Activated CD8-positive, alpha-beta memory T cell treated with anti-CD3 and anti-CD28 coated beads, Interleukin-2, amount 50 U/mL, for 1 hour (primary cell): ENCODE measurements around the gene ADAM19.

Source experiments
- DNase-seq: peaks from one replicate; pipeline ENCODE4 v3.0.0-alpha.2; 2020; ENCODE audit errors: extremely low read depth

Gene ADAM19

GRCh38 chr5:157597277-157597676, 21.7 kb upstream of the ADAM19 start:
- no peak for DNase-seq

GRCh38 chr5:157596487-157596886, 20.9 kb upstream of the ADAM19 start:
- no peak for DNase-seq

DNA sequence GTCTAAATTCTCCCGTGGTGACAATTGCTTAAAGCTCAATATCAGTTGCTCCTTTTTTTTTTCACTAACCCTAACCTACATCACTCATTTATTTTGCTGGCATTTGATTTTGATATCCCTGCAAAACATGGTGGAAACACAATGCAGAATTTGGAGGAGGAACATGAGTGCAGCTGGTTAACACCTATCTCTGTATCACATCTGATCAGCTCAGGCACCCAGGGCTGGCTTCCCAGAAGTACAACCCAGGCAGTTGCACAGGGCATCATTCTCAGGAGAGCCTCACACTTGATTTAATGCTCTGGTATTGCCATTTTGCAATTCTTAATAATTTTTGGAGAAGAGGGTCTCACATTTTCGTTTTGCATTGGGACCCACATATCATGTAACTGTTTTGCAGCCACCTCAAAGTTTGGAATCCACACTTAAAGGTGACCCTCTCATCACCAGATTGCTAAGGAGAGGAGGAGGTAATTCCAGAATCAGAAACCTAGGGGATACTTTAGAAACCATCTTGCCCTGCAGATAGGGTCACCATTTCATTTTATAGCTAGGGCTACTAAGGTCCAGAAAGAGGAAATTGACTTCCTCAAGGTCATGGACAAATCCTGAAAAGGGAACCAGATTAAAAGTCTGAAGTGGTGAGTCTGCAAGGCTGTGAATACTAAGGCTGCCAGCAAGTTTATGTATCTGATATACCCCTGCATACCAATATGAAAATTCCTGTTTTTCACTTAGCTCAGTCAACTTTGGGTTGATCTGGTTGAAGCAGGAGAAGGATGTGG, 19.3 kb upstream of the ADAM19 start:
- DNase-seq: no peak

GRCh38 chr5:157594257-157594656, 18.7 kb upstream of the ADAM19 start:
- no peak for DNase-seq

GRCh38 chr5:157593052-157593757, 17.6 kb upstream of the ADAM19 start:
- no peak for DNase-seq

DNA sequence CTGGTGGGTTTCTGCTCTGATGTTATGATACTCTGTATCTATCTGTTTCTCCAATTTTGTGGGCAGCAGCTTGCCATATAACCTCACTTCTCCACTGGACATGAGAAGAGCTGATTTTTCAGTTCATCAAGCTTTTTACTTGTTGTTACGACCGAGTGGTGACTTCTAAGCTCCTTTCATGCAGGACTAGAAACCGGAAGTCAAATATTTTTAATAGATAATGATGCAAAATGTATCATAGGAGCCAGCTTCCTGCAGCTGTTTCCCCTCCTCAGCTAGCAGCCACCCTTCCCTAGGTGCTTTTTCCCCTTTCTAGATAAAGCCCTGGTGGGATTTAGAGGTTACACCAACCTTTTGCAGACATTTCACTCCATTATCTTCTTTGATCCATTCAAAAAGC, 17.0 kb upstream of the ADAM19 start:
- no peak for DNase-seq

DNA sequence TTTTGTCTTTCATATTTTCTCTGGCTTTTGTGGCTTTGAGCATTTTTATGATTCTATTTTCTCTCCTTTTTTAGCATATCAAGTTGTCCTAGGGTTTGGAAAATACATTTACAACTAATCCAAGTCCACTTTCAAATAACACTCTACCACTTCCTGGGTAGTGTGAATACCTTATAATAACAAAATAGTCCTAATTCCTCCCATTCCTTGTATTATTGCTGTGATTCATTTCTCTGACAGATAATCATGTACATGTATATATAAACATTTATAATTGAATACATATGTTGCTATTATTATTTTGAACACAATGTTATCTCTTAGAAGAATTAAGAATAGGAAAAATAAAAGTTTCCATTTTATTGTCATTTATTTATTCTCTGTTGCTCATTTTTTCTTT, 14.9 kb upstream of the ADAM19 start:
- DNase-seq: no peak

GRCh38 chr5:157584628-157585027, 9.1 kb upstream of the ADAM19 start:
- no peak for DNase-seq

DNA sequence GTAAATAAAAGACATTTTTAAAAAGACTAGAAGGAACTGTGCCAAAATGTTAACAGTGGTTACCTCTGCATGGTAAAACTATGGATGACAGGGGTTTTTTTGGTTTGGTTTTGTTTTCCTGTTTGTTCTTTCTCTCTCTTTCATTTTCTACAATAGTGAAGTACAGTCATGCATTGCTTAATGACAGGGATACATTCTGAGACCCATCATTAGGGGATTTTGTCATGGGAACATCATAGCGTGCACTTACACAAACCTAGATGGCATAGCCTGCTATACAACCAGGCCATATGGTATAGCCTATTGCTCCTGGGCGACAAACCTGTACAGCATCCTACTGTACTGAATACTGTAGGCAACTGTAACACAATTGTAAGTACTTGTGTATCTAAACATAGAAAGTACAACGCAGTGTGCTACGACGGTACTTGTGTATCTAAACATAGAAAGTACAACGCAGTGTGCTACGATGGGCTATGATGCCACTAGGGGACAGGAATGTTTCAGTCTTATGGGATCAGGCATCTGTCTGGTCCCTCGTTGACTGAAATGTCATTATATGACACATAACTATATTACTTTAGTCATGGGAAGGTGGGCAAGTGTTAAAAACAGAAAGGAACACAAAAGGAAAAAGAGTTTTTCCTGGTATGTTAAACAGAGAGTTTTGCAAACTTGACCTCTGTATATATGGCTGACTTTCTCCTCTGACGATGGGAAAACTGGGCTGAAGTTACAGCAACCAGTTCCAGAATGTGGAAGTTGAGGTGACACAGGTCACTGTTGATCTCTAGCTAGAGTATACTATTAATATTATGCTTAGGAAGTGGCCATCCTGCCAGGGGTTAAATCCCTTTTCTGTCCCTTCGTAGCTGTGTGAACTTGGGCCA, 7.4 kb upstream of the ADAM19 start:
- no peak for DNase-seq

DNA sequence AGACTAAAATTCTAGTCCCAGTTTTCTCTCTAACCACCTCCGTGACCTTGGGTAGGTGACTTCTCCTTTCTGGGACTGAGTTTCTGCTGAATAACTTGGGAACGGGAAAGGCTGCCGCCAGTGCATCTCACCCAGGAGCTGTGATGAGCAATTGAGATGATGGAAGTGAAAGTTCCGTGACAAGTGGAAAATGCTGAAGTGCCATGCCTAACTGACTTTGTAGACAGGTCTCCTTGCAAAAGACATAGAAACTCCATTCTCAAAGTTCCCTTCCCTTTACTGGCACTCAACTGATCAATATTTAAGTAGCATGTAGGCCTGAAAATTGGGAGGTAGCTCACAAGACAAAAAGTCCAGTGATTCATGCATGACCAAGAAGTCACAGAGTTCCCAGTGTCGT, 6.3 kb upstream of the ADAM19 start:
- no peak for DNase-seq

- DNase-seq: no peak
Measured at GRCh38 chr5:157578079-157578780, 2.7 kb upstream of the ADAM19 start.

DNA sequence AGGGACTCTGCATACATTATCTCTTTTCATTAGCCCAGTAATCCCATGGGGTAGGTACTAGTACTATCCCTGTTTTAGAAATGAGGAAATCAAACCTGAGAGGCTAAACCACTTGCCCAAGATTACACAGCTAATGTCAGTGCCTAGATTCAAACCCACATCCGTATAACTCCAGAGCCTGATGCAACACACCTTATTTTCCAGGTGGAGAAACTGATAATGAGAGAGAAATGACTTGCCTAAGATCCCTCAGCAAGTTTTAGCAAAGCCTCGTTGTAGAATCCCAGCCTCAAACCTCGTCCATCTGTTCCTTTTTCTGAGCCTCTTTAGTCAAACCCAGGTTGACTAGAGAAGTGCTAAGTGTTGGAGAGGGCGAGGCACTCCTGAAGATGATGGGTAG, 1.1 kb upstream of the ADAM19 start:
- no peak for DNase-seq

GRCh38 chr5:157574456-157575380, 857 bp downstream of the ADAM19 start:
- DNase-seq: no peak

DNA sequence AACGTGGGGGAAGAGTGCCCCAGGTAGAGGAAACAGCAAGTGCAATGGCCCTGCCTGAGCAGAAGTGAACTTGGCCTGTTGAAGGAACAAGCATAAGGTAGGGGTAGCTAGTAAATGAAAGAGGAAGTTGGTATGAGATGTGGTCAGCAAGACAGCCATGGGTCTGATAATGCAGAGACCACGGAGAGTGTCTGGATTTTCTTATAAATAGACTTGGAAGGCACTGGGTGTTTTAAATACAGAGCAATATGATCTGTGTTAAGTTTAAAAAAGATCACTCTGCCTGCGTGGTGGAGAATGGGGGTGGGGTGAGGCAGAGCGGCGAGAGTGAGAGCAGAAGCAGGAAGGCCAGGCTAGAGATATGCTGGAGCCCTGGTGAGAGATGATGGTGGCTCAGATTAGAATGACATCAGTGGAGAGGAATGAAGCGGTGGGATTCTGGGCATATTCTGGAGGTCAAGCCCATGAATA, 4.2 kb downstream of the ADAM19 start:
- DNase-seq: no peak

DNA sequence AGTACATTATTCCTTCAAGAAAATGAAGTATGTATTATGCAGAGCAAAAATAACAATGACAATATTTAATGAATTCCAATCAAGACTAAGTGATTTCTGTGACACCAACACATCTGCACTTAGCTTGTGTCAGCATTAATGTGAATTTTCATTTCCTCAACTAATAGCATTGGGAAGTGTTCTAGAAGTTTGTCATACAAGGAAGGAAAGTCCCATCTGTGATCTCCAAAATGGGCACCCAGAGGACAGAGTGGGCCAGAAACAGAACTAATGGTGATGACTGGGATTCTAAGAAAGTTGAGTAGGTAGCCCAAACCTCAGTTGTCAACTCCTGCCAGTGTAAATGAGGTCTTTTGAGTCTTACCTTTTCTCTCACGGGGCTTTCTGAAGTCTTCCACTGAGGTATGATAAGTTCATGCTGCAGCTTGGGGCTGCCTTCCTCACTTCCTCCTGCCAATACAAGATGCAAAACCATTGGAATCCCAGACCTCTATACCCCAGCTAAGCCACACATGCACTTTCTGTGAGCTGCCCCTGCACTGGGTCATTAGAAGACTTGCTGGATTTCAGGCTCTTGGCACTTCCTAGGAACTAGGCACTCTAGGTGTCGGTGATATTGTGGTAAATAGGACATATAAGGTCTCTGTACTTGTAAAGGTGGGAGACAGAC, 4.9 kb downstream of the ADAM19 start:
- DNase-seq: no peak

DNA sequence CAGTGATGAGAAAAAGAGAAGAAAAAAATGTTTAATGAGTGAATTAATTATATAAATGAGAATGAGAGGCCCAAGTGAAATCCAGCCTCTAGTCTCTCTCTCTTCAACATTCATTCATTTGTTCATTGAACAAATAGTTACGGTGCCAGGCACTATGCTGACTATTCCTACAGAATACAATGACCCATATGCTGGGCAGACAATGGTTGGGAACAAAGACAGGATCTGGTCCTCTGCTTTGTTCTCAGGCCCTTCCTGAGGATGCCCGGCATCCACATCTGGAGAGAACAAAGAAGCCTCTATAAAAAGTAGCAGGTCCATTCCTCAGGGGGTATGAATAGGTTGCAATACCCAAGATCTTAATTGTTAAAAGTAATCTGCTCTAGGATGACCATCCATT, 6.9 kb downstream of the ADAM19 start:
- no peak for DNase-seq

- no peak for DNase-seq
Measured at GRCh38 chr5:157568222-157568621, 7.4 kb downstream of the ADAM19 start.

- DNase-seq: no peak
Measured at GRCh38 chr5:157566902-157567489, 8.6 kb downstream of the ADAM19 start.

DNA sequence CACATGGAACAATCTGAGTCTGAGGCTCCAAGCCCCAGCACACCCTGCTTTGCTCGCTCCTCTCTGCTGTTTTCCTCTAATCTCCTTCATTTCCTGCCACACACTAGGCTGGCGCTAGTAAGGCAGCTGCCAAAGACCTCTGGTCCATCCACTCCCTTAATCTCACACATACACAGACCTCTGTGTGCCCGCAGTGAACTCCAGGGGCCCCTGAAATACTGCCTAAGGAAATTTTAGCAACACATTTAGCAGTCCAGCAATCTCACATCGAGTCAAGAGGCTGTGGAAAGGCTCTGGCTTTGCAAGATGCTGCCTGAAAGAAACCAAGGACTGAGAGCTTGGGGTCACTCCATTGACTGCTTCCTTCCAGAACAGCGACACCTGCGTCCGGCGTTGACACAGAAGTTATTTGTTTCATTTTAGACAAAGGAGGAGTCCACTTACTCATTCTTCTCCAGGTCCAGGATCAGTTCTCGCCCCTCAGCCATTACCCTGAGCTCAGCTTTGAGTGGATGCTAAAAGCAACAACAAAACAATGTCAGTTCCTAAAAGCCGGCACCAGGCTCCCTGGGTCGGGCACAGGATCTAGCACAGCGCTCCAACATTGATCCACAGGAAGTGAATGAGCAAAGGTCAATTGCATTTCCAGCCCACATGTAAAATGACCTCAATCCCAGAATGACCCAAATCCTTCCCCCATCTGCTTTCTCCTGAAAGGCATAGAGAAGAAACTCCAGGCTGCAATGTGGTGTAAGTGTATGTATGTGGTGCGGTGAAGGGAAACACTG, 11.5 kb downstream of the ADAM19 start:
- no peak for DNase-seq
